ENCODE measurements around the gene ECEL1. TPM values are rescaled to one million over a fixed set of nuclear protein-coding genes. Genes with fewer than 3 reads are reported as not detected.

ECEL1 gene
- total and polyA plus RNA-seq, 2 experiments from 2014 or later, result 6.7 to 17.5 TPM

- no peaks in the 10 kb centered on the region for H3K27me3 ChIP-seq (ENCODE audit: insufficient read depth)
- ATAC-seq, result peak; percentile 2; the same call in 1 of the 3 replicates
- H3K27me3 Mint-ChIP-seq (ENCODE audit: insufficient read depth, low read depth, poor library complexity), result peaks cover 13% of the 10 kb centered on the region
- H3F3A ChIP-seq (replicated peaks; ENCODE audit: low read depth), result no peaks in the 10 kb centered on the region
- no peak overlapping the region for H2AFZ ChIP-seq
- H3K27ac ChIP-seq (ENCODE audit: low read depth), result no peak overlapping the region
- H4K20me1 ChIP-seq (replicated peaks; ENCODE audit: insufficient read depth), result no peaks in the 10 kb centered on the region
- TF ChIP-seq ZNF331 (CRISPR knock-in tag; IDR thresholded peaks at IDR 0.05; ENCODE audit: low read depth), result no peak
- peak in 1 of 2 experiments; percentile 57; a peak in 2 of 4 replicates for TF ChIP-seq CTCF (conservative IDR thresholded peaks at IDR 0.05; ENCODE audit: low read depth in 2 of 2)
- H3K79me2 ChIP-seq (replicated peaks; ENCODE audit: insufficient read depth), result no peaks in the 10 kb centered on the region
- no peak overlapping the region for H3K4me3 ChIP-seq
- no peak overlapping the region for H3K4me3 Mint-ChIP-seq
- H3K4me1 Mint-ChIP-seq, result peaks cover 6% of the 10 kb centered on the region; the same call in 2 of the 3 replicates
- no peak overlapping the region for H3K4me2 ChIP-seq
- H3K27ac Mint-ChIP-seq, result no peak overlapping the region
- H3K9me3 Mint-ChIP-seq, result no peaks in the 10 kb centered on the region
- no peaks in the 10 kb centered on the region for H3K9me2 ChIP-seq (ENCODE audit: insufficient read depth)
- no peaks in the 10 kb centered on the region for H3K36me3 Mint-ChIP-seq (ENCODE audit: low read depth)
- no peaks in the 10 kb centered on the region for H3K4me1 ChIP-seq (ENCODE audit: insufficient read depth)
- DNase-seq (ENCODE audit: low spot score), result no peak
- H3K36me3 ChIP-seq (ENCODE audit: insufficient read depth), result no peaks in the 10 kb centered on the region
Observed at GRCh38 chr2:232436381-232437194, 51.0 kb downstream of the ECEL1 start.

GRCh38 chr2:232435805-232436204 lies 51.8 kb downstream of the ECEL1 start:
- Histone ChIP-seq H2AFZ (no peak overlapping the region), H3K27ac (ENCODE audit: low read depth) (no peak overlapping the region), H3K27me3 (ENCODE audit: insufficient read depth) (no peaks in the 10 kb centered on the region), H3K79me2 (replicated peaks; ENCODE audit: insufficient read depth) (no peaks in the 10 kb centered on the region), H4K20me1 (replicated peaks; ENCODE audit: insufficient read depth) (no peaks in the 10 kb centered on the region), H3K4me3 (no peak overlapping the region), H3K4me2 (no peak overlapping the region), H3K36me3 (ENCODE audit: insufficient read depth) (no peaks in the 10 kb centered on the region), H3K4me1 (ENCODE audit: insufficient read depth) (no peaks in the 10 kb centered on the region), H3F3A (replicated peaks; ENCODE audit: low read depth) (no peaks in the 10 kb centered on the region), H3K9me2 (ENCODE audit: insufficient read depth) (no peaks in the 10 kb centered on the region)
- H3K4me1 Mint-ChIP-seq, result peaks cover 6% of the 10 kb centered on the region; the same call in 2 of the 3 replicates
- DNase-seq (ENCODE audit: low spot score) (no peak), ATAC-seq (no peak)
- H3K27me3 Mint-ChIP-seq (ENCODE audit: insufficient read depth, low read depth, poor library complexity), result peaks cover 13% of the 10 kb centered on the region
- H3K9me3 Mint-ChIP-seq, result no peaks in the 10 kb centered on the region
- H3K36me3 Mint-ChIP-seq (ENCODE audit: low read depth), result no peaks in the 10 kb centered on the region
- H3K27ac Mint-ChIP-seq, result no peak overlapping the region
- no peak overlapping the region for H3K4me3 Mint-ChIP-seq
- TF ChIP-seq CREB1 (CRISPR knock-in tag; IDR thresholded peaks at IDR 0.05; ENCODE audit: low read depth) (no peak), ETS1 (IDR thresholded peaks at IDR 0.05) (no peak), CTCF (conservative IDR thresholded peaks at IDR 0.05; ENCODE audit: low read depth in 2 of 2) (no peak), REST (IDR thresholded peaks at IDR 0.05; ENCODE audit: unreplicated experiment) (no peak), ZNF331 (CRISPR knock-in tag; IDR thresholded peaks at IDR 0.05; ENCODE audit: low read depth) (no peak), POLR2AphosphoS5 (IDR thresholded peaks at IDR 0.05; ENCODE audit: low read depth) (no peak), EZH2phosphoT487 (IDR thresholded peaks at IDR 0.05; ENCODE audit: unreplicated experiment) (no peak), EZH2 (IDR thresholded peaks at IDR 0.05; ENCODE audit: low read depth, unreplicated experiment) (no peak), JUNB (IDR thresholded peaks at IDR 0.05; ENCODE audit: unreplicated experiment) (no peak), ZNF114 (CRISPR knock-in tag; IDR thresholded peaks at IDR 0.05) (no peak), NANOG (IDR thresholded peaks at IDR 0.05; ENCODE audit: borderline replicate concordance) (no peak)
